Umbilical cord (tissue), 2 donors: ENCODE data around the gene GBP6. TPM values are rescaled to one million over a fixed set of nuclear protein-coding genes. Genes with fewer than 3 reads are reported as not detected.
"Not testable (repeated sequence)": the region's sequence is repeated elsewhere in the genome, so short reads cannot be mapped to it uniquely, and the experiment has no call there.

Experiments
- DNase-seq: peaks from one replicate; pipeline ENCODE4 v3.0.0-alpha.2; 2015; ENCODE audit warnings: low spot score
- total RNA-seq: library from RNA; depleted of rRNA; stranded (reverse); fragments of >200 nt; gene quantifications from one replicate; pipeline ENCODE4 v1.2.3, GENCODE V29; 2014; ENCODE audit warnings: low replicate concordance; ENCODE audit not compliant: insufficient read depth

GBP6 gene, protein sequence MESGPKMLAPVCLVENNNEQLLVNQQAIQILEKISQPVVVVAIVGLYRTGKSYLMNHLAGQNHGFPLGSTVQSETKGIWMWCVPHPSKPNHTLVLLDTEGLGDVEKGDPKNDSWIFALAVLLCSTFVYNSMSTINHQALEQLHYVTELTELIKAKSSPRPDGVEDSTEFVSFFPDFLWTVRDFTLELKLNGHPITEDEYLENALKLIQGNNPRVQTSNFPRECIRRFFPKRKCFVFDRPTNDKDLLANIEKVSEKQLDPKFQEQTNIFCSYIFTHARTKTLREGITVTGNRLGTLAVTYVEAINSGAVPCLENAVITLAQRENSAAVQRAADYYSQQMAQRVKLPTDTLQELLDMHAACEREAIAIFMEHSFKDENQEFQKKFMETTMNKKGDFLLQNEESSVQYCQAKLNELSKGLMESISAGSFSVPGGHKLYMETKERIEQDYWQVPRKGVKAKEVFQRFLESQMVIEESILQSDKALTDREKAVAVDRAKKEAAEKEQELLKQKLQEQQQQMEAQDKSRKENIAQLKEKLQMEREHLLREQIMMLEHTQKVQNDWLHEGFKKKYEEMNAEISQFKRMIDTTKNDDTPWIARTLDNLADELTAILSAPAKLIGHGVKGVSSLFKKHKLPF
- total RNA-seq = 0.48 TPM

GRCh38 chr1:89363638-89364536 is at the start of gene GBP6:
Gene GBP6 (plus strand): TSS chr1:89364059. CDS start chr1:89368552, 4,493 bp downstream.
- peak; percentile 3 for DNase-seq

GRCh38 chr1:89322402-89322801 is 41.5 kb upstream of the GBP6 start:
- no peak for DNase-seq

GRCh38 chr1:89331890-89332289 is 32.0 kb upstream of the GBP6 start:
- DNase-seq = no peak

DNA sequence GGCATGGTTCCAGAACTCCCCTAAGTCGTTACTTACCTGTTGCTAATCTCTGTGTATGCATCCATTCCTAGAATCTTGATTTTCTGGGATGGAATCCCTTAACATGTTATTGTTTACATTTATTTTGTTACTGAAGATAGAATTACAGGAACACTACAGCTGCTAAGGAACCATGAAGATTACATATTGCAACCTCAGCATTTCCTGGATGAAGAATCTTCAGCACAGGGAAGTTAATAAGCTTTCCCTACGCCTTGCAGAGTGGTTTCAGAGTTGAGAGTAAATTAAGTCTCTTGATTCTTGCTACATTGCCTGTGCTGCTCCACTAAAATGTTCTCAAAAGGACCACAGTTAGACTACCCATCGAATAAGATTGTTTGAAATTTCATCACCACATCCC is 31.4 kb upstream of the GBP6 start:
- peak; percentile 17 for DNase-seq

DNA sequence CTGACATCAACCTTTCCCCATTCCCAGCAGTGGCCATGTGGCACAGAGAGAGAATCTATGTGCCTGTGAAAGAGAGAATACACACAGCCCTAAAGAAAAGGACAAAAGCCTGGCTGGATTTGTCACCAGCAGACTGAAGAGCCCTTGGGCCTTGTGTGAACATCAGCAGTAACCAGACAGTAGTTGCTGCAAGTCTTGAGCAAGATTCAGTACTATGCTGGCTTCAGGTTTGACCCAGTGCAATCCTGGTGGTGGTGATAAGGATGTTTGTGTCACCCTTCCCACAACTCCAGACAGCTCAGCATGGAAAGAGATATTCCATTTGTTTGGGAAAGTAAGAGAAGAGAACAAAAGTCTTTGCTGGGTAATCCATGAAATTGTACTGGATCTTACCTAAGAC is 28.4 kb upstream of the GBP6 start:
- DNase-seq = no peak

GRCh38 chr1:89337903-89338302 is 26.0 kb upstream of the GBP6 start:
- DNase-seq = no peak

DNA sequence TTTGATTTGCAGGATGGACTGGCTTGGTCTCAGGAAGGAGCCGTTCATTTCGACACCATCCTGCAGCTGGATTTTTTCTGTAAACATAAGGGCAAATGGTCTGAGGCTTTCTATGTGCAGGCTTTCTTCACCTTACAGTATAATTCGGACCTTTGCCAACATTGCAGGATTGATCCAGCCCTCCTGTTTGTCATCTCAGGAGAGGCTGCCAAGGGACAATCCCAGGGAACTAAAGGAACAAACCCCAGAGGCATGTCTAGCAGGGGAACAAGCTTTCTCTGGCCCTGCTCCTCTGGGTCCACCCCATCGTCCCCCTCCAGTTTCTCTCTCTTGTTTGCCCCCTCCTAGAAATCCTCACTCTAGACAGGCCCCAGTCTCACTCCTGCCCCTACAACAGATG is 24.8 kb upstream of the GBP6 start:
- DNase-seq = no peak

- DNase-seq = not testable (repeated sequence)
These were observed 18.4 kb upstream of the GBP6 start for GRCh38 chr1:89345479-89345878.

GRCh38 chr1:89347296-89347695 is 16.6 kb upstream of the GBP6 start:
- DNase-seq = no peak

DNA sequence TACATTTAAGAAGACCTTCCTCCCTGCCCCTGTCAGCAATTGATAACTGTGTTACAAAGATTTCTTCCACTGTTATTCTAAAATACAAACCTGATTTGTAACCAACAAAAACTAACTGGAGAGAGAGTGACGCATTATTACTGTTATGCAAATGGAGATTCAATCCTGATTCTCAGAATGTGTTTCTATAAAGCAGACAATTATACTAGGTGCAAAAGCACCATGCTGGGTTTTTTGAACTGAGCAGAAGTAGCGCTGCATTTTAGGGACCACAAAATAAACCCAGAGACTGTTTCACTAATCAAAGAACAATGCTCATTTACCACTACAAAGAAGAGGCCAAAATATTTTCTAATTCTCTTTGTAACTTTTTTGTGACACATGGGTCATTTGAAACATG is 13.6 kb upstream of the GBP6 start:
- DNase-seq = no peak

- DNase-seq = no peak
These were observed 12.1 kb upstream of the GBP6 start for GRCh38 chr1:89351597-89352311.

DNA sequence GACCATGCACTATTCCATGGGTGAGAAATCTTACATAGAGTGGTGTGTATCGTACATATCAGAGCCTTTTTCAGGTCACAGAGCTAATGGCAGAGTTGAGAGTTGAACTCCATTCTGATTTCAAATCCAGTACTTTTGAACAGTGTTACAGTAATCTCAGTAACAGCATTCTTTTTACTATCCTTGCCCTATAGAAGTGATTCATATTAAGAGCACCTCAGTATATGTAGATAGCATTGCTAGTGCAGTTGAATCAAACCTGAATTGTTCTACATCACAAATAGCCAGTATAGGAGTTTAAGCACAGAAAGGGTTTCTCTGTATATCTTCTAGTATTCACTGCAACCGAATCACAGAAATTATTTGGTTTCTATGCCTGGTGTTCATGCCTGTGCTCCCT is 11.4 kb upstream of the GBP6 start:
- no peak for DNase-seq

- no peak for DNase-seq
These were observed 9.7 kb upstream of the GBP6 start for GRCh38 chr1:89354205-89354604.

DNA sequence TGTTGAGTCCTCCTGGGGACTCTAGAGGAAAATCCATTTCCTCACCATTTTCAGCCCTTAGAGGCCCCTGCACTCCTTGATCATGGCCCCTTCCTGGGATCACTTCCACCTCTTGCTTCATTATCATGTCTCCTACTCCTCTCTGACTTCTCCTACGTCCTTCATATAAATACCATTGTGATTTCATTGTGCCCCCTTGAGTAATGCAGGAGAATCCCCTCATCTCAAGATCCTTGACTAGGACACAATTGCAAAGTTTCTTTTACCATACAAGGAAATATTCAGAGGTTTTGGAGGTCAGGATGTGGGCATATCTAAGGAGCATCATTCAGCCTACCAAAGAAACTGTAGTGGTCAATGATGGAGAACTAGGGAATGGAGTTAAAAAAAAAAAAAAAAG is 8.8 kb upstream of the GBP6 start:
- no peak for DNase-seq

DNA sequence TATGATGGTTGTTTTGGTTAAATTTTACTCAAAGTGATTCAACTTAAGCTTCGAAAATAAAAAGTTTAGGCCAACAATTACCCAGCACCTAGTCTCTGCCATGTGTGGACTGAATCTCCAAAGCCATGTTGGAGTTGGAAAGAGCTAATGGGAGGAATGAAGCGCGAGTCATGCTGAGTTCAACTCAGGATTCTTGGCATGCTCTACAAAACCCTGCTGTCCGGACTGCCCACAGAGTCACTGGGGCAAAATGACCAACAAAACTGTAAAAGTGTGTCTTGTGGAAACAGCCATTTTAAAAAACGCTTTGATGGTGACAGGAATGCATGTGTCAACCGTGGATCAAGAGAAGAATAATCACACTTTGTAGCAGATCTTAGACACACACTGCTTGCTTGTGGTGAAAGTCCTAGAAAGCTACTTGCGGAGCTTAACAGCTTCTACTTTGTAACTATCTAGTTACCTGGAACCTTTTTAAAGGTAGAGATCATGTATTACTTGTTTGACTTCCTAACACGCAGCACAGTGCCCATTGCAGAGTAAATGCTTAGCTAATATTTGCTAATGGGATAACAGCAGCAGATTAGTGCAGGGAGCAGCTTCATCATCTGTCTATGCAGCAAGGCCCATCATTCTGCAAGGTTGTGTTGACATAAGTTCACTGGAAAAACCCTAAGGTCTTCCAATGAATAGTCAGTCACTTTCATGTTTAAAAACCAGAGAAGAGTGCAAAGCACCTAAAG is 7.0 kb upstream of the GBP6 start:
- no peak for DNase-seq

GRCh38 chr1:89358287-89358893 is 5.5 kb upstream of the GBP6 start:
- peak; percentile 77 for DNase-seq

DNA sequence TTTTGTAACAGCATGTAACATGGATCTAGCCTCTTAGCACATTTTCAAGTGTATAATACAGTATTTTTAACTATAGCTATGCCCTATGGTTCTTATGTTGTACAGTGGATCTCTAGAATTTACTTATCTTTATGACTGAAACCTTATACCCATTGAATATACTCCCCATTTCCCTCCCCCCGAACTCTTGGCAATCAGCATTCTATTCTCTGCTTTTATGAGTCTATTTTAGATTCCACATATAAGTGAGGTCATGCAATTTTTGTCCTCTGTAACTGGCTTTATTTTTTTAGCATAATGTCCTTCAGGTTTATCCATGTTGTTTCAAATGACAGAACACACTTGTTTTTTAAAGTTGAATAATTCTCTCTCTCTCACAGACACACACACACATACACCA is 3.1 kb upstream of the GBP6 start:
- DNase-seq = no peak

DNA sequence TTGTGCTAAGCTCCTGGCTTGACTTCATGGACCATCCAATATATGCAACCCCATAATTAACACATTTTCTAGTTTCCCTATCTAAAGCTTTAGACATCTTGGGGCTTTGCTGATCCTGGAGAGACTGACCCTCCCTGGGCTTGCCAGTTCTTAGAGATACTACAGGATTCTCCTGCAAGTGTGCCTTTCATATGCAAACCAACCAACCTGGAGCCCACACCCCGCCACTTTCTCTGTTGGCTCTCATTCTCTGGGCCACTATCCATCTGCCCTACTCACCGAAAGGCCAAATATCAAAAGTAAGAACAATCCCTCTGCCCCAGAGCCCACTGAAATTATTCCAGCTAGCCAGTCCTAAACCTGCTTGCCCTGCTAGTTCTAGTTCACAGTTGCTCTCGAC is 2.2 kb upstream of the GBP6 start:
- DNase-seq = no peak

DNA sequence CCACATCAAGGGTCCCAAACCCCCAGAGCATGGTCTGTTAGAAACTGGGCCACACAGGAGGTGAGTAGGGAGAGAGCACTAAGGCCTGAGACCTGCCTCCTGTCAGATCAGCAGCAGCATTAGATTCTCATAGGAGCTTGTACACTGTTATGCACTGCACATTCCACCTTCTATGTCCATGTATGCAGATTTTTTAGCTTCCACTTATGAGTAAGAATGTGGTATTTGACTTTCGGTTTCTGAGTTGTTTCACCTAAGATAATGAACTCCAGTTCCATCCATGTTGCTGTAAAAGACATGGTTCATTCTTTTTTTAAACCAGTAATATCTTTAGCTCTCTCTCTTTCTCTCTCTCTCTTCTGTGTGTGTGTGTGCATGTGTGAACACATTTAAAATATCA is 663 bp upstream of the GBP6 start:
- peak; percentile 23 for DNase-seq

DNA sequence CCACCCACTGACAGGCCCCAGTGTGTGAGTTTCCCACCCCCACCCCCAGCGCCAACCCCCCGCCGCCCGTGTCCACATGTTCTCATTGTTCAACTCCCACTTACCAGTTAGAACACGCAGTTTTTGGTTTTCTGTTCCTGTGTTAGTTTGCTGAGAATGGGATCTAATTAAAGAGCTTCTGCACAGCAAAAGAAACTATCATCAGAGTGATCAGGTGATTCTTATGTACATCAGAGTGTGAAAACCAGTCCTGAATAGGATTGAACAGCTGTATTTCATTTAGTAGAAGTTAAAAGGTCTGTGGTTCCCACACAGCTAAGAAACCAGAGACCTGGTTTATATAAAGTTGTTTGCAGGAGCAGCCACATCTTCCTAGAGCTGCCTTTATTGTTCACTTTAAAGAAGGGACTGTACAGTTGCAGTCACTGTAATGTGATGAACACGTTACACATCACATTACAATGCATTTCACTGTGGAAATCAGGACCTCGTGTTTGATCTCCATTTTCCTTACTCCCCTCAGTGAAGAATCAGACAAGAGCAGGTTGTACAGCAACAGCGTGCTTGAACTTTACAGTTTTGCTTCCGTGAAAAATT is 1.2 kb downstream of the GBP6 start:
- DNase-seq = no peak
